PC-9 (cell line): ENCODE data around the gene TAX1BP1.

Source experiments
- EZH2 ChIP-seq: fragments of 200-600 bp; sonication (generic); IDR thresholded peaks from 2 replicates; pipeline ENCODE4 v1.8.0; 2017; ENCODE audit warnings: antibody characterized with exemption, low read depth
- TF ChIP-seq, protein P1 (sequence below): fragments of 200-600 bp; sonication (generic); conservative IDR thresholded peaks from 2 replicates; pipeline ENCODE4 v1.6.1; 2017; ENCODE audit warnings: mixed run types, antibody characterized with exemption, mild to moderate bottlenecking, moderate library complexity

DNA sequence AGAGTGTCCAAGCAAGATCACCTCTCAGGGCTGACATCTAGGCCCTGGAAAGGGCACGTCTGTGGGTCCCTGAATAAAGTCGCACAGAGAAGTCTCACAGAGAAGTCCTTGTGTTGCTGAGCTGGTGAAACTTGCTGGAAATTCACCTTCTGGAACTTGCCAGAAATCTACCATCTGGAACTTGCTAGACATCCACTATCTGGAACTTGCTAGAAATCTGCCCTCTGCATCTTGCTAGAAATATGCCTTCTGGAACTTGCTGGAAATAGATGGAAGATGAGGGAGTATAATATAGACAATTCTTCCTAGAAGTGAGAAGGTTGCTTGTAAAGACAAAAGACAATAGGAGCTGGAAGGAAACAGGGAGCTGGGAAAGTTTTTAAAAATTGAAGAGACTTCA lies 5.4 kb upstream of the TAX1BP1 start:
- TF ChIP-seq, protein P1, sequence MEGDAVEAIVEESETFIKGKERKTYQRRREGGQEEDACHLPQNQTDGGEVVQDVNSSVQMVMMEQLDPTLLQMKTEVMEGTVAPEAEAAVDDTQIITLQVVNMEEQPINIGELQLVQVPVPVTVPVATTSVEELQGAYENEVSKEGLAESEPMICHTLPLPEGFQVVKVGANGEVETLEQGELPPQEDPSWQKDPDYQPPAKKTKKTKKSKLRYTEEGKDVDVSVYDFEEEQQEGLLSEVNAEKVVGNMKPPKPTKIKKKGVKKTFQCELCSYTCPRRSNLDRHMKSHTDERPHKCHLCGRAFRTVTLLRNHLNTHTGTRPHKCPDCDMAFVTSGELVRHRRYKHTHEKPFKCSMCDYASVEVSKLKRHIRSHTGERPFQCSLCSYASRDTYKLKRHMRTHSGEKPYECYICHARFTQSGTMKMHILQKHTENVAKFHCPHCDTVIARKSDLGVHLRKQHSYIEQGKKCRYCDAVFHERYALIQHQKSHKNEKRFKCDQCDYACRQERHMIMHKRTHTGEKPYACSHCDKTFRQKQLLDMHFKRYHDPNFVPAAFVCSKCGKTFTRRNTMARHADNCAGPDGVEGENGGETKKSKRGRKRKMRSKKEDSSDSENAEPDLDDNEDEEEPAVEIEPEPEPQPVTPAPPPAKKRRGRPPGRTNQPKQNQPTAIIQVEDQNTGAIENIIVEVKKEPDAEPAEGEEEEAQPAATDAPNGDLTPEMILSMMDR, result no peak
- TF ChIP-seq EZH2, result no peak
